AG04450 (cell line): Measurements from ENCODE around the gene RTRAF. TPM values are rescaled to one million over a fixed set of nuclear protein-coding genes. Genes with fewer than 3 reads are reported as not detected.

Source experiments
- CTCF ChIA-PET: fragments of 300-600, 350-600 bp; formaldehyde crosslinking; extraction: SDS; loops from one replicate; lab custom pipeline; 2022; ENCODE audit warnings: antibody characterized with exemption, inconsistent platforms; lab: Charles Lee
- POLR2A ChIA-PET: fragments of 350-600 bp; formaldehyde crosslinking; extraction: SDS; loops from one replicate; lab custom pipeline; 2021; ENCODE audit warnings: antibody characterized with exemption, inconsistent platforms; lab: Yijun Ruan, JAX
- DNase-seq: peaks from one replicate; pipeline ENCODE4 v3.0.0-alpha.2; 2011; ENCODE audit warnings: low read depth, low spot score
- H3K27ac ChIP-seq: one replicate; pipeline ENCODE4 v1.5.1; 2012; ENCODE audit warnings: low read depth, low read length, control low read depth
- H3K27me3 ChIP-seq: one replicate; pipeline ENCODE4 v1.6.0; 2012; ENCODE audit warnings: low read length; ENCODE audit not compliant: control insufficient read depth, insufficient read depth
- H3K4me3 ChIP-seq: 2 replicates; pipeline ENCODE4 v1.5.1; 2011; ENCODE audit warnings: mild to moderate bottlenecking, low read depth, low read length, control low read depth
- H3K9me3 ChIP-seq: 2 replicates; pipeline ENCODE4 v1.5.1; 2012; ENCODE audit warnings: low read length; ENCODE audit not compliant: control insufficient read depth, insufficient read depth
- polyA plus RNA-seq: library from polyadenylated mRNA; depleted of rRNA; stranded (reverse); fragments of >200 nt; gene quantifications from 2 replicates; pipeline ENCODE4 v1.2.3, GENCODE V29; 2011
- TF ChIP-seq, protein P1 (sequence below): IDR thresholded peaks from 2 replicates; pipeline ENCODE4 v1.5.1; 2011; ENCODE audit warnings: low read depth, low read length, control low read depth, inconsistent platforms

Gene RTRAF
- polyA plus RNA-seq, 1 experiment, result 400 TPM

- H3K4me3 ChIP-seq, result no peak overlapping the region
- POLR2A ChIA-PET, result no interaction called here
- H3K27ac ChIP-seq, result no peak overlapping the region
- H3K9me3 ChIP-seq, result no peaks in the 10 kb centered on the region
- CTCF ChIA-PET, result interaction anchor here (2.1 kb wide), 1 partner anchor 119 kb away, joined by 10 read pairs; no protein-coding TSS in a partner anchor
- no peak for DNase-seq
- TF ChIP-seq, protein P1, sequence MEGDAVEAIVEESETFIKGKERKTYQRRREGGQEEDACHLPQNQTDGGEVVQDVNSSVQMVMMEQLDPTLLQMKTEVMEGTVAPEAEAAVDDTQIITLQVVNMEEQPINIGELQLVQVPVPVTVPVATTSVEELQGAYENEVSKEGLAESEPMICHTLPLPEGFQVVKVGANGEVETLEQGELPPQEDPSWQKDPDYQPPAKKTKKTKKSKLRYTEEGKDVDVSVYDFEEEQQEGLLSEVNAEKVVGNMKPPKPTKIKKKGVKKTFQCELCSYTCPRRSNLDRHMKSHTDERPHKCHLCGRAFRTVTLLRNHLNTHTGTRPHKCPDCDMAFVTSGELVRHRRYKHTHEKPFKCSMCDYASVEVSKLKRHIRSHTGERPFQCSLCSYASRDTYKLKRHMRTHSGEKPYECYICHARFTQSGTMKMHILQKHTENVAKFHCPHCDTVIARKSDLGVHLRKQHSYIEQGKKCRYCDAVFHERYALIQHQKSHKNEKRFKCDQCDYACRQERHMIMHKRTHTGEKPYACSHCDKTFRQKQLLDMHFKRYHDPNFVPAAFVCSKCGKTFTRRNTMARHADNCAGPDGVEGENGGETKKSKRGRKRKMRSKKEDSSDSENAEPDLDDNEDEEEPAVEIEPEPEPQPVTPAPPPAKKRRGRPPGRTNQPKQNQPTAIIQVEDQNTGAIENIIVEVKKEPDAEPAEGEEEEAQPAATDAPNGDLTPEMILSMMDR, result peak; percentile 16; the same call in 1 of the 2 replicates
- no peaks in the 10 kb centered on the region for H3K27me3 ChIP-seq
These were observed 24.7 kb downstream of the RTRAF start for GRCh38 chr14:52013984-52014600.

DNA sequence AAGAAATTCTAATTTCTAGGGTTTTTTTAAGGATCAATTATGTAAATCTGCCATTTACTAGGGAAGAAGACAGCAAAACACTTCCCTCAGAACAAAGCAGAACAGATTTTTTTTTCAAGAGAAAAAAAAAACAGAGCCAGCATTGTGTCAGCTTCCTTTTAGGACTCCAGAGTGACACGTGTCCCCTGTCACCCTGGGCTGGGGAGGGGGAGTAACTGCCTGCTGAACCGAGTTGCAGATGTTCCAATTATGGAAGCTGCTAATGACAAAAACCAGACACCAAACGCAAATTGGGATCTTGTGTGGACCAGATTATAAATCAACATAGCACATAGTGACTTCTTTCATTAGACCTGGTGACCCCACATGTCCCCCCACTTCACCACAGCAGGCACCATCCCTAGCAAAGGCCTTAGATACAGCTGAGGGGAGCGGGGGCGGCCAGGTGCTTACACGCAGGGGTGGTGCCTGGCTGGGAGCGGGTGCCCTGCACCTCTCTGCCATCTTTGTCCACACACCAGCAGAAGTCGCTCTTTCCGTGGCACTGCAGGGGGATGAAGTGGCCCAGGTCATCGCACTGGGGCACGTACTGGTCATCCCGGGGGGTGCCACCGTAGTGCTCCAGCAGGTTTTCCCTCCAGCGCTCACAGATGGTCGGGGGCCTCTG is 25.4 kb downstream of the RTRAF start:
- TF ChIP-seq, protein P1, result no peak
- Histone ChIP-seq H3K27me3 (no peaks in the 10 kb centered on the region), H3K9me3 (no peaks in the 10 kb centered on the region), H3K4me3 (no peak overlapping the region), H3K27ac (no peak overlapping the region)
- CTCF ChIA-PET, result interaction anchor here (1.3 to 2.1 kb wide), 5 partner anchors 8 to 118 kb away, joined by 4 to 10 read pairs (median 7); no protein-coding TSS in a partner anchor
- POLR2A ChIA-PET, result interaction anchor here (0.6 to 2.5 kb wide), 2 partner anchors 11 to 85 kb away, joined by 3 to 11 read pairs; no protein-coding TSS in a partner anchor
- DNase-seq, result no peak

DNA sequence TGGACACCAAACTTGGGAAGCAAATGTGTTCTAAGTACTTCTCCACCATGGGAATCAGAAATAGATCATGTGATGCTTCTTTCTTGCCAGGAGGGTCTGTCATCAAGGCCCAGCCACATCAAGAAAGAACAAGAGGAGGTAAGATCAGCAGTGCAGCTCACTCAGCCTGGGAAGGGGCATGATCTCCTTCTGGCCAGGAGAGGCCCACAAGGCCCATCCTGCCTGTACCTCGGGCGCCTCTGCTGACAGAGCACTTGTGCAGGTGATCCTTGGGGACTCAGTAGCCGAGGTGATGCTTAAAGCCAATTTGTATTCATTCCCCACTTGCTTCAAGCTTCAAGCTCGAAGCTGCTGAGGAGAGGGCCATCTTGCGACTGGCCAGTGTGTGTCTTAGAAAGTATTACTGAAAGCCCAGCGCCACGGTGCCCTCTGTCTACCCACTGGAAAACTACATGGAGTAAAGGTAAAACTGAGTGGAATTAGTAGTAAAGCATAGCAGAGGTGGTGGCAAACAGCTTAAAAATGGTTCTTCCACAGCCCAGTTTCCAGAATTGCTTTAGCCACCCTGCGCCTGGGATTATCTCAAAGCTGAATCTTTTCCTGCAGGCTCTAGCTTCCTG is 26.2 kb downstream of the RTRAF start:
- POLR2A ChIA-PET, result interaction anchor here (1.0 to 2.5 kb wide), 2 partner anchors 10 to 53 kb away, joined by 3 to 11 read pairs; partner anchors contain the start of gene NID2
- Histone ChIP-seq H3K27ac (no peak overlapping the region), H3K27me3 (no peaks in the 10 kb centered on the region), H3K9me3 (no peaks in the 10 kb centered on the region), H3K4me3 (no peak overlapping the region)
- CTCF ChIA-PET, result interaction anchor here (1.3 to 2.1 kb wide), 6 partner anchors 9 to 118 kb away, joined by 3 to 10 read pairs (median 6); no protein-coding TSS in a partner anchor
- no peak for DNase-seq
- TF ChIP-seq, protein P1, result peak; percentile 48

DNA sequence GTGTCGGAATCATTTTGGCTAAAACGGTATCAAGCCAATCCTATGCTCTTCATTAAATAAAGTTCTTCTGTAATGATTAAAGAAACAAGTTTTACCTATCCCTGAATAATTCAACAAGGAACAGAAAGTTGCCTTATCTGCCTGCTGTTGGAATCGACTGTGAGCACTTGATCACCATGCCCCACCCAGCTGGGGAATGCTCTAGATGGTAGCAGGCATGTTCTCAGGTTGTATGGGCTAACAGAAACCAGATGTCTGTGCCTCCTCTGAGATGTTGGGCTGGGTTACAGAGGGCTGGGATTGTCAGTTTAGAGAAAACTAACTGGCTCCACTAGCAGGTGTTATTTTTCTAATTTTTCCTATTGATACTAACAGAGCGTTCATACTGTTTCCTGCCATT is 28.9 kb downstream of the RTRAF start:
- Histone ChIP-seq H3K4me3 (no peak overlapping the region), H3K27ac (no peak overlapping the region), H3K9me3 (no peaks in the 10 kb centered on the region), H3K27me3 (no peaks in the 10 kb centered on the region)
- TF ChIP-seq, protein P1, result no peak
- DNase-seq, result no peak
- ChIA-PET POLR2A (no interaction called here), CTCF (interaction anchor here (0.8 to 2.0 kb wide), 2 partner anchors 11 to 114 kb away, joined by 3 to 6 read pairs; no protein-coding TSS in a partner anchor)
